Heart left ventricle (tissue), 16 donors: Measurements from ENCODE around the gene MOK. TPM values are rescaled to one million over a fixed set of nuclear protein-coding genes. Genes with fewer than 3 reads are reported as not detected.

Source experiments
- ATAC-seq, 4 donors: fragments of 200-7000 bp; cut with Tn5 transposase; one replicate each; pipeline ENCODE4 v1.9.1; 2020 to 2022; ENCODE audit warnings: moderate library complexity in 4 of 4, mild to moderate bottlenecking in 3 of 4, moderate number of reproducible peaks in 1 of 4
- DNase-seq, 5 donors: peaks; one replicate each; pipeline ENCODE4 v3.0.0-alpha.2; 2020
- H3K27ac ChIP-seq, 12 donors: fragments of 200-600 bp; sonication (generic) in 4 of 12; one replicate each; pipeline versions ENCODE4 v1.5.0 to v1.8.0; 2016 to 2022; ENCODE audit warnings: mild to moderate bottlenecking in 2 of 12
- H3K27me3 ChIP-seq, 9 donors: fragments of 200-600 bp; sonication (generic) in 2 of 9; one replicate each; pipeline versions ENCODE4 v1.5.1 to v1.8.0; 2016 to 2022; ENCODE audit warnings: mild to moderate bottlenecking in 3 of 9
- H3K36me3 ChIP-seq, 9 donors: fragments of 200-600 bp; sonication (generic) in 2 of 9; one replicate each; pipeline versions ENCODE4 v1.5.0 to v1.8.0; 2018 to 2022; ENCODE audit warnings: mild to moderate bottlenecking in 2 of 9
- H3K4me1 ChIP-seq, 12 donors: fragments of 200-600 bp; sonication (generic) in 4 of 12; one replicate each; pipeline versions ENCODE4 v1.5.0 to v1.8.0; 2016 to 2022; ENCODE audit warnings: mild to moderate bottlenecking in 3 of 12
- H3K4me3 ChIP-seq, 12 donors: fragments of 200-600 bp; sonication (generic) in 4 of 12; one replicate each; pipeline versions ENCODE4 v1.5.0 to v1.8.0; 2017 to 2022; ENCODE audit warnings: mild to moderate bottlenecking in 9 of 12, moderate library complexity in 4 of 12
- H3K9me3 ChIP-seq, 12 donors: fragments of 200-600 bp; sonication (generic) in 4 of 12; one replicate each; pipeline versions ENCODE4 v1.5.0 to v1.8.0; 2016 to 2022; ENCODE audit warnings: mild to moderate bottlenecking in 1 of 12
- POLR2A ChIP-seq, 2 donors: fragments of 450-650 bp; IDR thresholded peaks; one replicate each; pipeline ENCODE4 v1.6.1; 2017; ENCODE audit warnings: antibody characterized with exemption in 2 of 2, mild to moderate bottlenecking in 2 of 2, moderate library complexity in 2 of 2
- WGBS, 4 donors: extraction: QIAGEN DNeasy Blood & Tissue Kit in 2 of 4; methylation state at CpG; one replicate each; pipeline versions ENCODE4 v1.1.5 to v1.1.7; 2013 to 2018; 5-methylcytosine and 5-hydroxymethylcytosine counted together
- intact Hi-C, 10 donors: fragments of 100-400 bp; cut with DNase I; formaldehyde crosslinking; loops; one replicate each; pipeline versions ENCODE4 v1.11.1 to v1.14.2; 2022
- polyA plus RNA-seq, 2 donors: library from polyadenylated mRNA; stranded (reverse); fragments of 200-250 nt; gene quantifications; one replicate each; pipeline ENCODE4 v1.2.3, GENCODE V29; 2013
- total RNA-seq, 9 donors: library from RNA; depleted of rRNA in 2 of 9; stranded (reverse); fragments of >200 nt in 2 of 9; fragmentation: NEBNext Ultra II Directional in 3 of 9; extraction: Animal tissue kit (Norgen Biotek cat#: 25700) in 3 of 9; gene quantifications; one replicate each; pipeline versions ENCODE4 v1.1.0 to v1.2.4, GENCODE V29; 2016 to 2023
- TF ChIP-seq, protein P1 (sequence below), 12 donors: fragments of 200-600 bp; sonication (generic) in 4 of 12; IDR thresholded peaks; one replicate each; pipeline versions ENCODE4 v1.5.0 to v1.8.0; 2018 to 2022; ENCODE audit warnings: antibody characterized with exemption in 12 of 12, mild to moderate bottlenecking in 5 of 12
- donor health status: ischemic (EF 13 %, LVEDD 7.1; RV severe dilation, severe dysfunction).
- donor health status: healthy with polysubstance abuse.
- donor health status: DM: no; HTN: yes; CAD: no.
- donor health status: DM: no; HTN: no; CAD: no.
- donor health status: ischemic (EF 25% LVEDD 6.9; RV normal size, moderate dysfunction).
- donor health status: ischemic (EF 25% LVEDD 5.7; RV mildly dilated, moderate dysfunction).
- donor health status: healthy.
- donor health status: DM: yes; HTN: yes; CAD: no.
- donor health status: ischemic (EF 35%, LVEDD 5.7; RV mildly dilated, moderate dysfunction).
- donor health status: nonischemic (EF 11% LVEDD 7.7; RV severe dilation, severe dysfunction).
- donor health status: DM: yes; HTN: yes; CAD: no.
- donor health status: PGD.
- donor health status: ischemic (EF 29% LVEDD 5.4; RV normal size, mild dysfunction).
- donor health status: nonischemic (EF 23%, LVEDD 6.1; RV moderate dilation, normal function).

MOK gene
- total and polyA plus RNA-seq, 11 donors = 8.7 to 18.1 (median 12.7) TPM

DNA sequence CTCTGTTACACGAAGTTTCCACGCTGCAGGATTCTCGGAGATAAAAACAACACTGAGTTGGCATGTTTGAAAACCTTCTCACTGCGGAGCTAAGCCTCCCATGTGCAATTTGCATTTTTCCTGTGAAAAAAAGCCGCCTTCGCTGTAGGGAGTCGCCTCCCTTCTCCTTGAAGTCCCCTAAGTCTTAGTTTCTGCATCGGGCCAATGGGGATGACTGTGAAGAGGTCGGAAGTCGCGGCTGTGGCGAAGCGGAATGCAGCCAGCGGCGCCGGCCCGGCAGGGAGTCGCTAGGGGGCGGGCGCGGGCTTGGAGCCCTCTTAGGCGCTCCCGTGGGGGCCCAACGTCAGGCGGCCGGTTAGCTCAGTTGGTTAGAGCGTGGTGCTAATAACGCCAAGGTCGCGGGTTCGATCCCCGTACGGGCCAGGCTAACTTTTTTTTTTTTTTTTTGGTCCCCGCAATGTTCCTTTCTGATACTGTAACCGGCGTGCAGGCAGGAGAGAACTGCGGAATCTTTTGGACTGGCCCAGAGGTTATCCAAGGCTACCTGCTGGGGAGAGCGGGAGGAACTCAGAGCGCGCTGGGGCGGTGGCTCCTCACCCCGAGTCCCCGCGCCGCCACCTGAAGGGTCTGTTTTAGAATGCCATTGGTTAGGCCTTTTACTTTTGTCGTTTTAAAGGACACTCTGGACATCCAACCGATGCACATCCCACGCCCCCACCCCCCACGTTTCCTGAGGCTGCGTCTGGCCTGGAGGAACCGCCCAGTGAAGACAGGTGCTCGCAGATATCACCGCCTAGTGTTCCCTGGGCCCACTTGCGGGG is 12.0 kb upstream of the MOK start:
- H3K27ac ChIP-seq = peak overlapping the region; percentile 49 to 97 (median 94)
- WGBS, 4 donors = 1 to 3% (median 2%) methylated on average over 43 to 54 of the region's 54 CpGs
- TF ChIP-seq, protein P1, sequence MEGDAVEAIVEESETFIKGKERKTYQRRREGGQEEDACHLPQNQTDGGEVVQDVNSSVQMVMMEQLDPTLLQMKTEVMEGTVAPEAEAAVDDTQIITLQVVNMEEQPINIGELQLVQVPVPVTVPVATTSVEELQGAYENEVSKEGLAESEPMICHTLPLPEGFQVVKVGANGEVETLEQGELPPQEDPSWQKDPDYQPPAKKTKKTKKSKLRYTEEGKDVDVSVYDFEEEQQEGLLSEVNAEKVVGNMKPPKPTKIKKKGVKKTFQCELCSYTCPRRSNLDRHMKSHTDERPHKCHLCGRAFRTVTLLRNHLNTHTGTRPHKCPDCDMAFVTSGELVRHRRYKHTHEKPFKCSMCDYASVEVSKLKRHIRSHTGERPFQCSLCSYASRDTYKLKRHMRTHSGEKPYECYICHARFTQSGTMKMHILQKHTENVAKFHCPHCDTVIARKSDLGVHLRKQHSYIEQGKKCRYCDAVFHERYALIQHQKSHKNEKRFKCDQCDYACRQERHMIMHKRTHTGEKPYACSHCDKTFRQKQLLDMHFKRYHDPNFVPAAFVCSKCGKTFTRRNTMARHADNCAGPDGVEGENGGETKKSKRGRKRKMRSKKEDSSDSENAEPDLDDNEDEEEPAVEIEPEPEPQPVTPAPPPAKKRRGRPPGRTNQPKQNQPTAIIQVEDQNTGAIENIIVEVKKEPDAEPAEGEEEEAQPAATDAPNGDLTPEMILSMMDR (IDR thresholded peaks at IDR 0.05) = peak; percentile 60 to 95 (median 82)
- TF ChIP-seq POLR2A (IDR thresholded peaks at IDR 0.05) = peak in 1 of 2 donors; percentile 30
- ATAC-seq (peak; percentile 70 to 83 (median 80)), DNase-seq (peak; percentile 92 to 97 (median 94))
- H3K27me3 ChIP-seq = no peaks in the 10 kb centered on the region
- no peaks in the 10 kb centered on the region for H3K9me3 ChIP-seq
- peaks cover 0 to 56% (median 31%) of the 10 kb centered on the region in 12 donors for H3K4me1 ChIP-seq
- intact Hi-C loops = loop anchor here in 8 of 10 donors (5.0 to 10.0 kb wide), 12 partner anchors 45 to 612 kb away; partner anchors contain the start of genes DYNC1H1 (in 5 of the 8), CINP (in 2 of the 8), HSP90AA1 (in 2 of the 8) and TECPR2 (in 2 of the 8)
- H3K4me3 ChIP-seq = peak overlapping the region; percentile 27 to 74 (median 56)
- no peaks in the 10 kb centered on the region for H3K36me3 ChIP-seq

DNA sequence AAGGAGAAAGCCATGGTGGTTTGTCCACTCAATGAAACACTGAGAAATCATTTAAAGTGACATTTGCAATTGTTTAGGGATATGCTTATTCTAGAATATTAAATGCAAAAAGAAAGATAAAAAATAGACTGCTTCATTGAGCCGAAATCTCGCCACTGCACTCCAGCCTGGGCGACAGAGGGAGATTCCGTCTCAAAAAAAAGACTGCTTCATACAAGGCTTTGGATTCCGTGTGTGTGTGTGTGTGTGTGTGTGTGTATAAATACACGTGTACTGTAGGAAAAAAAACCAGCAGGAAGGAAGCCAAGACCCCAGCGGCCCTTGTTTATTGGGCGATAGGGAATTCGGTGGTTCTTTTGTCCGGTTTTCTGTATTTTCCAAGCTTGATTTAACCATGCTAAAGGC is 11.4 kb upstream of the MOK start:
- H3K4me1 ChIP-seq = peaks cover 0 to 56% (median 31%) of the 10 kb centered on the region in 12 donors
- no peak for ATAC-seq
- no peaks in the 10 kb centered on the region for H3K27me3 ChIP-seq
- WGBS, 4 donors = 1 to 4% (median 2%) methylated on average over 10 of the region's 10 CpGs
- DNase-seq = peak in 4 of 5 donors; percentile 31 to 64 (median 52)
- H3K4me3 ChIP-seq = peak overlapping the region; percentile 27 to 74 (median 56)
- peak overlapping the region; percentile 15 to 97 (median 93) for H3K27ac ChIP-seq
- H3K36me3 ChIP-seq = no peaks in the 10 kb centered on the region
- no peak for TF ChIP-seq POLR2A (IDR thresholded peaks at IDR 0.05)
- TF ChIP-seq, protein P1 (IDR thresholded peaks at IDR 0.05) = no peak
- intact Hi-C loops = loop anchor here in 8 of 10 donors (5.0 to 10.0 kb wide), 12 partner anchors 46 to 612 kb away; partner anchors contain the start of genes DYNC1H1 (in 5 of the 8), CINP (in 2 of the 8), HSP90AA1 (in 2 of the 8) and TECPR2 (in 2 of the 8)
- H3K9me3 ChIP-seq = no peaks in the 10 kb centered on the region

DNA sequence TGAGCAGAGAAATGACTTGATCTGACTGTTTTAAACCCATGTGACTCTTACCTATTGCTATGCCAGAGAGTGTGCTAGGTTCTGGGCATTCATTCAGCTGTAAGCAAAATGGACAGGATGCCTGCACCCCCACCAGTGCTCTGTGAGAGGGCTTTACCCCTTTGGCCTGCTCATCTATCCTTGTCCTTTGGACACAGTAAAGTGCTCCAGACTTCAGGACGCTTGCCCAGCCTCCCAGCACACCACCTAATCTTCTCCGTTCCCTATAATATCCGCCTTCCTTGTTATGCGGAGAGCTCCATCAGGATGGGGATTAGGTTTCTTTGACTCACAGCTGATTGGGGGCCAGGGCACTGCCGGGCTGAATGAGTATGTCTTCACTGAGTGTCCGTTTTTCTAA is 10.2 kb upstream of the MOK start:
- H3K4me1 ChIP-seq = peaks cover 0 to 46% (median 23%) of the 10 kb centered on the region in 12 donors
- no peak overlapping the region for H3K4me3 ChIP-seq
- 90 to 96% (median 92%) methylated on average over 6 of the region's 6 CpGs for WGBS, 4 donors
- DNase-seq (no peak), ATAC-seq (no peak)
- H3K27ac ChIP-seq = no peak overlapping the region
- intact Hi-C loops = loop anchor here in 8 of 10 donors (2.0 to 10.0 kb wide), 14 partner anchors 47 to 610 kb away; partner anchors contain the start of genes DYNC1H1 (in 5 of the 8), CINP (in 2 of the 8), HSP90AA1 (in 2 of the 8) and TECPR2 (in 2 of the 8)
- no peaks in the 10 kb centered on the region for H3K9me3 ChIP-seq
- no peaks in the 10 kb centered on the region for H3K36me3 ChIP-seq
- no peaks in the 10 kb centered on the region for H3K27me3 ChIP-seq
- no peak for TF ChIP-seq POLR2A (IDR thresholded peaks at IDR 0.05)
- TF ChIP-seq, protein P1 (IDR thresholded peaks at IDR 0.05) = no peak
